Cardiac septum (tissue), 1 donor: ENCODE results near the gene IL2RA. TPM values are rescaled to one million over a fixed set of nuclear protein-coding genes. Genes with fewer than 3 reads are reported as not detected.

Experiments used
- DNase-seq: peaks from one replicate; pipeline ENCODE4 v3.0.0-alpha.2; 2020; ENCODE audit warnings: low spot score
- intact Hi-C: fragments of 100-400 bp; cut with DNase I; formaldehyde crosslinking; loops from one replicate; pipeline ENCODE4 v1.14.0; 2022
- total RNA-seq: library from RNA; stranded (reverse); fragmentation: NEBNext Ultra II Directional; extraction: Animal tissue kit (Norgen Biotek cat#: 25700); gene quantifications from one replicate; pipeline ENCODE4 v1.2.1, GENCODE V29; 2021
- donor health status: DM: no; HTN: no; CAD: no.

IL2RA gene
- total RNA-seq, 1 donor from 2014 or later = 0.73 TPM

GRCh38 chr10:6086375-6087233 lies 24.4 kb upstream of the IL2RA start:
- peak; percentile 94 for DNase-seq
- intact Hi-C loops = loop anchor here (5.0 kb wide), 3 partner anchors 74 to 316 kb away; partner anchors contain the start of gene PFKFB3

GRCh38 chr10:6083523-6084475 lies 21.6 kb upstream of the IL2RA start:
- no peak for DNase-seq
- intact Hi-C loops = no loop called here

GRCh38 chr10:6082496-6083395 lies 20.6 kb upstream of the IL2RA start:
- intact Hi-C loops = no loop called here
- DNase-seq = no peak

GRCh38 chr10:6080417-6080973 lies 18.3 kb upstream of the IL2RA start:
- intact Hi-C loops = no loop called here
- no peak for DNase-seq

GRCh38 chr10:6079044-6079443 lies 16.9 kb upstream of the IL2RA start:
- no peak for DNase-seq
- intact Hi-C loops = no loop called here

GRCh38 chr10:6077071-6077675 lies 15.0 kb upstream of the IL2RA start:
- intact Hi-C loops = no loop called here
- no peak for DNase-seq

- intact Hi-C loops = no loop called here
- DNase-seq = no peak
These were observed 12.5 kb upstream of the IL2RA start for GRCh38 chr10:6074489-6075301.

GRCh38 chr10:6072215-6072934 lies 10.2 kb upstream of the IL2RA start:
- DNase-seq = no peak
- intact Hi-C loops = no loop called here

GRCh38 chr10:6071181-6072175 lies 9.3 kb upstream of the IL2RA start:
- intact Hi-C loops = no loop called here
- peak; percentile 62 for DNase-seq

GRCh38 chr10:6070660-6071059 lies 8.5 kb upstream of the IL2RA start:
- peak; percentile 53 for DNase-seq

GRCh38 chr10:6069081-6069931 lies 7.1 kb upstream of the IL2RA start:
- intact Hi-C loops = no loop called here
- DNase-seq = peak; percentile 10

More at GRCh38 chr10:6070660-6071059, 8.5 kb upstream of the IL2RA start:
- intact Hi-C loops = no loop called here

- intact Hi-C loops = no loop called here
- peak; percentile 77 for DNase-seq
These were observed 6.3 kb upstream of the IL2RA start for GRCh38 chr10:6068422-6068821.

- peak; percentile 63 for DNase-seq
- intact Hi-C loops = no loop called here
These were observed 5.8 kb upstream of the IL2RA start for GRCh38 chr10:6068006-6068405.

GRCh38 chr10:6067457-6067856 lies 5.3 kb upstream of the IL2RA start:
- intact Hi-C loops = no loop called here
- DNase-seq = peak; percentile 3

GRCh38 chr10:6065835-6066234 lies 3.7 kb upstream of the IL2RA start:
- DNase-seq = peak; percentile 12
- intact Hi-C loops = no loop called here
